NCI-H460 (cell line): Measurements from ENCODE around the gene CCNL1. TPM values are rescaled to one million over a fixed set of nuclear protein-coding genes. Genes with fewer than 3 reads are reported as not detected.
"Not testable (repeated sequence)": the region's sequence is repeated elsewhere in the genome, so short reads cannot be mapped to it uniquely, and the experiment has no call there.

Source experiments
- DNase-seq: peaks from one replicate; pipeline ENCODE4 v3.0.0-alpha.2; 2016; ENCODE audit warnings: low read depth; ENCODE audit errors: extremely low read depth
- polyA plus RNA-seq: library from polyadenylated mRNA; depleted of rRNA; stranded (reverse); fragments of >200 nt; gene quantifications from 2 replicates; pipeline ENCODE4 v1.2.3, GENCODE V29; 2014; cell fraction: nucleus; rRNA removed
- total RNA-seq: library from RNA; depleted of rRNA; stranded (reverse); fragments of >200 nt; shearing (Covaris generic); gene quantifications from 2 replicates; pipeline ENCODE4 v1.2.3, GENCODE V29; 2014; rRNA removed

The CCNL1 gene
- total RNA-seq, result 68.2 and 91.3 TPM in 2 replicates
- polyA plus RNA-seq, result 214 and 225 TPM in 2 replicates

- peak; percentile 91 for DNase-seq
Measured at GRCh38 chr3:157159762-157160657, at the start of gene CCNL1. TSS of gene CCNL1 (minus strand) at chr3:157160147. CDS start at chr3:157160094, 53 bp downstream.

GRCh38 chr3:157204880-157205279 is 44.9 kb upstream of the CCNL1 start:
- DNase-seq, result no peak

GRCh38 chr3:157204431-157204830 is 44.5 kb upstream of the CCNL1 start:
- peak; percentile 25 for DNase-seq

GRCh38 chr3:157201648-157202278 is 41.8 kb upstream of the CCNL1 start:
- peak; percentile 34 for DNase-seq

- DNase-seq, result no peak
Measured at GRCh38 chr3:157199841-157200240, 39.9 kb upstream of the CCNL1 start.

GRCh38 chr3:157195965-157196364 is 36.0 kb upstream of the CCNL1 start:
- DNase-seq, result no peak

- DNase-seq, result not testable (repeated sequence)
Measured at GRCh38 chr3:157191149-157191548, 31.2 kb upstream of the CCNL1 start.

GRCh38 chr3:157190380-157190872 is 30.5 kb upstream of the CCNL1 start:
- no peak for DNase-seq

- no peak for DNase-seq
Measured at GRCh38 chr3:157188391-157188790, 28.4 kb upstream of the CCNL1 start.

- no peak for DNase-seq
Measured at GRCh38 chr3:157182879-157183278, 22.9 kb upstream of the CCNL1 start.

- no peak for DNase-seq
Measured at GRCh38 chr3:157180262-157180661, 20.3 kb upstream of the CCNL1 start.

- DNase-seq, result no peak
Measured at GRCh38 chr3:157179365-157179803, 19.4 kb upstream of the CCNL1 start.

GRCh38 chr3:157178503-157179364 is 18.8 kb upstream of the CCNL1 start:
- DNase-seq, result not testable (repeated sequence)

- DNase-seq, result not testable (repeated sequence)
Measured at GRCh38 chr3:157177801-157178453, 18.0 kb upstream of the CCNL1 start.

GRCh38 chr3:157176934-157177333 is 17.0 kb upstream of the CCNL1 start:
- no peak for DNase-seq

- no peak for DNase-seq
Measured at GRCh38 chr3:157175691-157176507, 16.0 kb upstream of the CCNL1 start.

GRCh38 chr3:157174649-157175498 is 14.9 kb upstream of the CCNL1 start:
- DNase-seq, result peak; percentile 98

- no peak for DNase-seq
Measured at GRCh38 chr3:157174290-157174648, 14.3 kb upstream of the CCNL1 start.
